Measurements from ENCODE around the gene ETV1.

The ETV1 gene

GRCh38 chr7:13989126-13989948 lies at the start of gene ETV1:
TSS of gene ETV1 (minus strand) at chr7:13989666. CDS start at chr7:13989052, 614 bp downstream.
- DNase-seq: peak; percentile 75

- no peak for DNase-seq
Measured at GRCh38 chr7:14024406-14024805, 34.9 kb upstream of the ETV1 start.

- DNase-seq: no peak
Measured at GRCh38 chr7:14023838-14024237, 34.4 kb upstream of the ETV1 start.

GRCh38 chr7:14023342-14023741 lies 33.9 kb upstream of the ETV1 start:
- no peak for DNase-seq

- DNase-seq: no peak
Measured at GRCh38 chr7:14021069-14021468, 31.6 kb upstream of the ETV1 start.

- DNase-seq: no peak
Measured at GRCh38 chr7:14020339-14020900, 31.0 kb upstream of the ETV1 start.

GRCh38 chr7:14018751-14019150 lies 29.3 kb upstream of the ETV1 start:
- DNase-seq: no peak

GRCh38 chr7:14016950-14017349 lies 27.5 kb upstream of the ETV1 start:
- DNase-seq: no peak

- no peak for DNase-seq
Measured at GRCh38 chr7:14013898-14014297, 24.4 kb upstream of the ETV1 start.

- DNase-seq: no peak
Measured at GRCh38 chr7:14009453-14010418, 20.3 kb upstream of the ETV1 start.

- no peak for DNase-seq
Measured at GRCh38 chr7:14001139-14001538, 11.7 kb upstream of the ETV1 start.

GRCh38 chr7:14000247-14000646 lies 10.8 kb upstream of the ETV1 start:
- no peak for DNase-seq

- DNase-seq: no peak
Measured at GRCh38 chr7:13998866-13999265, 9.4 kb upstream of the ETV1 start.

GRCh38 chr7:13992596-13992964 lies 3.1 kb upstream of the ETV1 start:
- no peak for DNase-seq

- DNase-seq: no peak
Measured at GRCh38 chr7:13991791-13992595, 2.5 kb upstream of the ETV1 start.

GRCh38 chr7:13990984-13991790 lies 1.7 kb upstream of the ETV1 start:
- peak; percentile 97 for DNase-seq

GRCh38 chr7:13990319-13990983 lies 985 bp upstream of the ETV1 start:
- DNase-seq: peak; percentile 74

GRCh38 chr7:13989949-13990305 lies 461 bp upstream of the ETV1 start:
- no peak for DNase-seq

GRCh38 chr7:13988731-13989125 lies 738 bp downstream of the ETV1 start:
- peak; percentile 9 for DNase-seq

GRCh38 chr7:13988065-13988464 lies 1.4 kb downstream of the ETV1 start:
- no peak for DNase-seq

- DNase-seq: no peak
Measured at GRCh38 chr7:13987395-13987794, 2.1 kb downstream of the ETV1 start.

All from COR-L47 (cell line).